K562 (cell line): ENCODE measurements around the gene RGR. TPM values are rescaled to one million over a fixed set of nuclear protein-coding genes. Genes with fewer than 3 reads are reported as not detected.

Experiments
- CHD4 ChIP-seq: fragments of 200-600 bp; sonication (generic); IDR thresholded peaks from 3 replicates; pipeline ENCODE4 v1.6.1; 2012; ENCODE audit warnings: low read depth, mild to moderate bottlenecking, mixed read lengths, low read length, inconsistent platforms; ENCODE audit not compliant: insufficient read depth, insufficient replicate concordance, poor library complexity, severe bottlenecking
- FIP1L1 ChIP-seq: fragments of 200-400 bp; formaldehyde crosslinking; IDR thresholded peaks from 2 replicates; pipeline ENCODE4 v1.6.1; 2018; ENCODE audit warnings: mild to moderate bottlenecking, low read depth, low read length; ENCODE audit not compliant: poor library complexity, severe bottlenecking
- HMGN3 ChIP-seq: IDR thresholded peaks from 2 replicates; pipeline ENCODE4 v1.6.1; 2011; ENCODE audit warnings: borderline replicate concordance, low read depth, mild to moderate bottlenecking, mixed read lengths, low read length; ENCODE audit not compliant: insufficient read length; ENCODE audit errors: extremely low read depth
- HSF4 ChIP-seq: fragments of 250-450 bp; sonication (Bioruptor Pico); IDR thresholded peaks from 2 replicates; pipeline ENCODE4 v2.1.2; 2022; ENCODE audit warnings: mild to moderate bottlenecking, moderate library complexity, borderline replicate concordance
- MAFF ChIP-seq: IDR thresholded peaks from 2 replicates; pipeline ENCODE4 v1.6.1; 2012; ENCODE audit warnings: low read length, improper control_type of control experiment
- MCM7 ChIP-seq, 2 experiments: fragments of 450-650 bp; IDR thresholded peaks; 2 replicates each; pipeline ENCODE4 v1.6.1; 2016 to 2018
- PURB ChIP-seq: sonication (generic); formaldehyde crosslinking; IDR thresholded peaks from 2 replicates; pipeline ENCODE4 v1.9.0; 2021; ENCODE audit warnings: low read depth, mild to moderate bottlenecking, missing genetic modification reagents
- SOX6 ChIP-seq: fragments of 450-650 bp; IDR thresholded peaks from 2 replicates; pipeline ENCODE4 v1.6.1; 2014; ENCODE audit warnings: mild to moderate bottlenecking
- YBX1 ChIP-seq: fragments of 450-650 bp; IDR thresholded peaks from 2 replicates; pipeline ENCODE4 v1.7.1; 2016; ENCODE audit warnings: mild to moderate bottlenecking
- ZNF175 ChIP-seq: fragments of 200-800 bp; sonication (Bioruptor generic); IDR thresholded peaks from 2 replicates; pipeline ENCODE4 v1.6.1; 2016; ENCODE audit warnings: low read depth, mild to moderate bottlenecking, missing genetic modification characterization, missing compliant biosample characterization
- ZNF217 ChIP-seq: sonication (generic); formaldehyde crosslinking; IDR thresholded peaks from 2 replicates; pipeline ENCODE4 v1.8.0; 2022; ENCODE audit warnings: mild to moderate bottlenecking, missing genetic modification reagents
- ZNF717 ChIP-seq: fragments of 250-450 bp; sonication (Bioruptor Pico); IDR thresholded peaks from 2 replicates; pipeline ENCODE4 v1.5.0; 2021
- polyA plus RNA-seq, 8 experiments: library from polyadenylated mRNA; depleted of rRNA in 4 of 8; stranded (reverse) in 5 of 8; unstranded in 3 of 8; fragments of >200 nt; fragmentation: Nextera tagmentation in 2 of 8; fragmentation: Illumina TruSeq in 1 of 8; extraction: Ambion mirVana in 2 of 8; extraction: Trizol in 1 of 8; gene quantifications; 2 replicates each; pipeline versions ENCODE4 v1.2.1 to v1.2.3, GENCODE V29; 2011 to 2014; ENCODE audit warnings: inconsistent platforms in 1 of 8, missing spikeins in 1 of 8
- total RNA-seq, 7 experiments: library from RNA; depleted of rRNA in 6 of 7; stranded (reverse); fragments of >200 nt in 6 of 7; fragmentation: Illumina TruSeq in 2 of 7; extraction: Trizol in 2 of 7; gene quantifications; 2 replicates each; pipeline versions ENCODE4 v1.2.1 to v1.2.3, GENCODE V29; 2011 to 2021; ENCODE audit warnings: low replicate concordance in 1 of 7
- TF ChIP-seq, protein P1 (sequence below): fragments of 250-450 bp; sonication (Bioruptor Pico); IDR thresholded peaks from 2 replicates; pipeline ENCODE4 v1.5.0; 2020; ENCODE audit warnings: mild to moderate bottlenecking, borderline replicate concordance
- TF ChIP-seq, protein P2 (sequence below), 2 experiments: fragments of 200-800 bp in 1 of 2; sonication (Bioruptor generic) in 1 of 2; sonication (generic) in 1 of 2; formaldehyde crosslinking in 1 of 2; IDR thresholded peaks in 1 of 2; conservative IDR thresholded peaks in 1 of 2; 2 replicates each; pipeline versions ENCODE4 v1.5.0 to v1.6.1; 2016 to 2020; ENCODE audit warnings: missing compliant biosample characterization in 1 of 2, missing genetic modification characterization in 1 of 2, missing genetic modification reagents in 1 of 2
- TF ChIP-seq, protein P3 (sequence below): sonication (generic); formaldehyde crosslinking; IDR thresholded peaks from 2 replicates; pipeline ENCODE4 v1.8.0; 2022; ENCODE audit warnings: missing genetic modification reagents, mild to moderate bottlenecking, borderline replicate concordance
- TF ChIP-seq, protein P4 (sequence below): fragments of 250-450 bp; sonication (Bioruptor Pico); IDR thresholded peaks from 2 replicates; pipeline ENCODE4 v1.8.0; 2022; ENCODE audit warnings: moderate library complexity, mild to moderate bottlenecking, inconsistent platforms
- TF ChIP-seq, protein P5 (sequence below): sonication (generic); formaldehyde crosslinking; IDR thresholded peaks from 2 replicates; pipeline ENCODE4 v1.8.0; 2022; ENCODE audit warnings: mild to moderate bottlenecking, missing genetic modification reagents
- TF ChIP-seq, protein P6 (sequence below): fragments of 450-650 bp; IDR thresholded peaks from 2 replicates; pipeline ENCODE4 v1.6.1; 2016; ENCODE audit warnings: mild to moderate bottlenecking

The RGR gene
- total and polyA plus RNA-seq, 9 of the 15 experiments (the other 6 are each of a cell fraction or from before 2014, with no cell fraction given) = not detected

DNA sequence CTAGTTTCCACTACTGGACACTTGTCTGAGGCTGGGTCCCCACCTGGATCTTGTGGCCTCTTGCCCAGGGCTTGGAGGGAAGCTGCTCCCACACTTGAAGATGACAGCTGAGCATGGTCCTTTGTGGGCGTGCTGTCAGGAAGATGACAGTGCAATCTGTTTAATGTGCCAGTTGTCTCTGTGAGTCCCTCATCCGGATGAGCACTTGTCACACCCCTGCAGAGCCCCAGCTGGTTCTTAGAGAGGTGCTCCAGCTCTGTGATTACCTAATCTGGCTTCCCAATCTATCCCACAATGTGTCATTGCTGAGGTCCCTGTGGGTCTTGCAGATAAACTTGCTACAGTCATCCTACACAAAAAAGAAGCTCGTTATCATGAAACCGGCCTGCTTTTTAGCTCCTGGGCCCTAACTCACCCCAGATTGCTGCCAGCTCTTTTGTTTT, 48.7 kb downstream of the RGR start (continued):
- no peak for TF ChIP-seq PURB (CRISPR knock-in tag)
- TF ChIP-seq HMGN3 = peak; percentile 98
- TF ChIP-seq, protein P1, sequence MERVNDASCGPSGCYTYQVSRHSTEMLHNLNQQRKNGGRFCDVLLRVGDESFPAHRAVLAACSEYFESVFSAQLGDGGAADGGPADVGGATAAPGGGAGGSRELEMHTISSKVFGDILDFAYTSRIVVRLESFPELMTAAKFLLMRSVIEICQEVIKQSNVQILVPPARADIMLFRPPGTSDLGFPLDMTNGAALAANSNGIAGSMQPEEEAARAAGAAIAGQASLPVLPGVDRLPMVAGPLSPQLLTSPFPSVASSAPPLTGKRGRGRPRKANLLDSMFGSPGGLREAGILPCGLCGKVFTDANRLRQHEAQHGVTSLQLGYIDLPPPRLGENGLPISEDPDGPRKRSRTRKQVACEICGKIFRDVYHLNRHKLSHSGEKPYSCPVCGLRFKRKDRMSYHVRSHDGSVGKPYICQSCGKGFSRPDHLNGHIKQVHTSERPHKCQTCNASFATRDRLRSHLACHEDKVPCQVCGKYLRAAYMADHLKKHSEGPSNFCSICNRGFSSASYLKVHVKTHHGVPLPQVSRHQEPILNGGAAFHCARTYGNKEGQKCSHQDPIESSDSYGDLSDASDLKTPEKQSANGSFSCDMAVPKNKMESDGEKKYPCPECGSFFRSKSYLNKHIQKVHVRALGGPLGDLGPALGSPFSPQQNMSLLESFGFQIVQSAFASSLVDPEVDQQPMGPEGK (CRISPR knock-in tag) = no peak
- no peak for TF ChIP-seq MCM7 (IDR thresholded peaks at IDR 0.05)
- TF ChIP-seq, protein P2, sequence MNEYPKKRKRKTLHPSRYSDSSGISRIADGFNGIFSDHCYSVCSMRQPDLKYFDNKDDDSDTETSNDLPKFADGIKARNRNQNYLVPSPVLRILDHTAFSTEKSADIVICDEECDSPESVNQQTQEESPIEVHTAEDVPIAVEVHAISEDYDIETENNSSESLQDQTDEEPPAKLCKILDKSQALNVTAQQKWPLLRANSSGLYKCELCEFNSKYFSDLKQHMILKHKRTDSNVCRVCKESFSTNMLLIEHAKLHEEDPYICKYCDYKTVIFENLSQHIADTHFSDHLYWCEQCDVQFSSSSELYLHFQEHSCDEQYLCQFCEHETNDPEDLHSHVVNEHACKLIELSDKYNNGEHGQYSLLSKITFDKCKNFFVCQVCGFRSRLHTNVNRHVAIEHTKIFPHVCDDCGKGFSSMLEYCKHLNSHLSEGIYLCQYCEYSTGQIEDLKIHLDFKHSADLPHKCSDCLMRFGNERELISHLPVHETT (CRISPR knock-in tag; conservative IDR thresholded peaks at IDR 0.05 in 1 of 2, IDR thresholded peaks at IDR 0.05 in 1 of 2) = peak in 1 of 2 experiments; percentile 95; a peak in 2 of 4 replicates
- no peak for TF ChIP-seq HSF4 (CRISPR knock-in tag)
- peak; percentile 84 for TF ChIP-seq MAFF
- peak; percentile 99 for TF ChIP-seq SOX6
- TF ChIP-seq, protein P3, sequence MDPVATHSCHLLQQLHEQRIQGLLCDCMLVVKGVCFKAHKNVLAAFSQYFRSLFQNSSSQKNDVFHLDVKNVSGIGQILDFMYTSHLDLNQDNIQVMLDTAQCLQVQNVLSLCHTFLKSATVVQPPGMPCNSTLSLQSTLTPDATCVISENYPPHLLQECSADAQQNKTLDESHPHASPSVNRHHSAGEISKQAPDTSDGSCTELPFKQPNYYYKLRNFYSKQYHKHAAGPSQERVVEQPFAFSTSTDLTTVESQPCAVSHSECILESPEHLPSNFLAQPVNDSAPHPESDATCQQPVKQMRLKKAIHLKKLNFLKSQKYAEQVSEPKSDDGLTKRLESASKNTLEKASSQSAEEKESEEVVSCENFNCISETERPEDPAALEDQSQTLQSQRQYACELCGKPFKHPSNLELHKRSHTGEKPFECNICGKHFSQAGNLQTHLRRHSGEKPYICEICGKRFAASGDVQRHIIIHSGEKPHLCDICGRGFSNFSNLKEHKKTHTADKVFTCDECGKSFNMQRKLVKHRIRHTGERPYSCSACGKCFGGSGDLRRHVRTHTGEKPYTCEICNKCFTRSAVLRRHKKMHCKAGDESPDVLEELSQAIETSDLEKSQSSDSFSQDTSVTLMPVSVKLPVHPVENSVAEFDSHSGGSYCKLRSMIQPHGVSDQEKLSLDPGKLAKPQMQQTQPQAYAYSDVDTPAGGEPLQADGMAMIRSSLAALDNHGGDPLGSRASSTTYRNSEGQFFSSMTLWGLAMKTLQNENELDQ = no peak
- TF ChIP-seq, protein P4, sequence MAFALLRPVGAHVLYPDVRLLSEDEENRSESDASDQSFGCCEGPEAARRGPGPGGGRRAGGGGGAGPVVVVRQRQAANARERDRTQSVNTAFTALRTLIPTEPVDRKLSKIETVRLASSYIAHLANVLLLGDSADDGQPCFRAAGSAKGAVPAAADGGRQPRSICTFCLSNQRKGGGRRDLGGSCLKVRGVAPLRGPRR (CRISPR knock-in tag) = no peak
- no peak for TF ChIP-seq FIP1L1
- TF ChIP-seq ZNF217 (CRISPR knock-in tag) = no peak
- peak; percentile 97 for TF ChIP-seq ZNF175
- TF ChIP-seq, protein P5, sequence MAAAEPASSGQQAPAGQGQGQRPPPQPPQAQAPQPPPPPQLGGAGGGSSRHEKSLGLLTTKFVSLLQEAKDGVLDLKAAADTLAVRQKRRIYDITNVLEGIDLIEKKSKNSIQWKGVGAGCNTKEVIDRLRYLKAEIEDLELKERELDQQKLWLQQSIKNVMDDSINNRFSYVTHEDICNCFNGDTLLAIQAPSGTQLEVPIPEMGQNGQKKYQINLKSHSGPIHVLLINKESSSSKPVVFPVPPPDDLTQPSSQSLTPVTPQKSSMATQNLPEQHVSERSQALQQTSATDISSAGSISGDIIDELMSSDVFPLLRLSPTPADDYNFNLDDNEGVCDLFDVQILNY = no peak
- TF ChIP-seq YBX1 = no peak
- TF ChIP-seq, protein P6, sequence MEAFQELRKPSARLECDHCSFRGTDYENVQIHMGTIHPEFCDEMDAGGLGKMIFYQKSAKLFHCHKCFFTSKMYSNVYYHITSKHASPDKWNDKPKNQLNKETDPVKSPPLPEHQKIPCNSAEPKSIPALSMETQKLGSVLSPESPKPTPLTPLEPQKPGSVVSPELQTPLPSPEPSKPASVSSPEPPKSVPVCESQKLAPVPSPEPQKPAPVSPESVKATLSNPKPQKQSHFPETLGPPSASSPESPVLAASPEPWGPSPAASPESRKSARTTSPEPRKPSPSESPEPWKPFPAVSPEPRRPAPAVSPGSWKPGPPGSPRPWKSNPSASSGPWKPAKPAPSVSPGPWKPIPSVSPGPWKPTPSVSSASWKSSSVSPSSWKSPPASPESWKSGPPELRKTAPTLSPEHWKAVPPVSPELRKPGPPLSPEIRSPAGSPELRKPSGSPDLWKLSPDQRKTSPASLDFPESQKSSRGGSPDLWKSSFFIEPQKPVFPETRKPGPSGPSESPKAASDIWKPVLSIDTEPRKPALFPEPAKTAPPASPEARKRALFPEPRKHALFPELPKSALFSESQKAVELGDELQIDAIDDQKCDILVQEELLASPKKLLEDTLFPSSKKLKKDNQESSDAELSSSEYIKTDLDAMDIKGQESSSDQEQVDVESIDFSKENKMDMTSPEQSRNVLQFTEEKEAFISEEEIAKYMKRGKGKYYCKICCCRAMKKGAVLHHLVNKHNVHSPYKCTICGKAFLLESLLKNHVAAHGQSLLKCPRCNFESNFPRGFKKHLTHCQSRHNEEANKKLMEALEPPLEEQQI = peak; percentile 90
- TF ChIP-seq ZNF717 (CRISPR knock-in tag) = no peak
- no peak for TF ChIP-seq CHD4
